Upper lobe of left lung (tissue), 6 donors: ENCODE data around the gene TTC23. TPM values are rescaled to one million over a fixed set of nuclear protein-coding genes. Genes with fewer than 3 reads are reported as not detected.

Experiments
- ATAC-seq, 2 donors: fragments of 200-7000 bp; cut with Tn5 transposase; one replicate each; pipeline ENCODE4 v1.9.1; 2022; ENCODE audit warnings: mild to moderate bottlenecking in 2 of 2, moderate library complexity in 2 of 2; ENCODE audit not compliant: low FRiP score in 2 of 2
- DNase-seq, 2 donors: peaks; one replicate each; pipeline ENCODE4 v3.0.0-alpha.2; 2019 to 2020
- H3K27ac ChIP-seq, 4 donors: fragments of 200-600 bp; sonication (generic); one replicate each; pipeline ENCODE4 v1.5.1; 2016 to 2019
- H3K27me3 ChIP-seq, 4 donors: fragments of 200-600 bp; sonication (generic); one replicate each; pipeline ENCODE4 v1.5.1; 2017 to 2019
- H3K36me3 ChIP-seq, 4 donors: fragments of 200-600 bp; sonication (generic); one replicate each; pipeline ENCODE4 v1.5.1; 2016 to 2019
- H3K4me1 ChIP-seq, 4 donors: fragments of 200-600 bp; sonication (generic); one replicate each; pipeline ENCODE4 v1.5.1; 2018 to 2019
- H3K4me3 ChIP-seq, 4 donors: fragments of 200-600 bp; sonication (generic); one replicate each; pipeline ENCODE4 v1.5.1; 2017 to 2019; ENCODE audit warnings: mild to moderate bottlenecking in 2 of 4, moderate library complexity in 1 of 4
- H3K9me3 ChIP-seq, 4 donors: fragments of 200-600 bp; sonication (generic); one replicate each; pipeline ENCODE4 v1.5.1; 2018 to 2019
- CTCF ChIP-seq, 6 experiments: fragments of 450-650 bp in 4 of 6; fragments of 200-600 bp in 2 of 6; sonication (generic) in 2 of 6; IDR thresholded peaks; one replicate each; pipeline ENCODE4 v1.5.1; 2016 to 2019; ENCODE audit warnings: antibody characterized with exemption in 6 of 6
- EP300 ChIP-seq, 4 donors: sonication (generic); formaldehyde crosslinking; IDR thresholded peaks; one replicate each; pipeline ENCODE4 v1.5.1; 2017; ENCODE audit warnings: antibody characterized with exemption in 4 of 4, control low read depth in 2 of 4
- POLR2A ChIP-seq, 4 donors: fragments of 450-650 bp; IDR thresholded peaks; one replicate each; pipeline ENCODE4 v1.5.1; 2016 to 2017; ENCODE audit warnings: antibody characterized with exemption in 4 of 4, mild to moderate bottlenecking in 2 of 4
- POLR2AphosphoS5 ChIP-seq, 2 donors: sonication (generic); formaldehyde crosslinking; IDR thresholded peaks; one replicate each; pipeline ENCODE4 v1.5.1; 2017; ENCODE audit warnings: antibody characterized with exemption in 2 of 2
- WGBS, 2 donors: methylation state at CpG; one replicate each; pipeline ENCODE4 v1.1.5; 2017 to 2018; 5-methylcytosine and 5-hydroxymethylcytosine counted together
- total RNA-seq, 6 donors: library from RNA; depleted of rRNA in 4 of 6; stranded (reverse); fragments of >200 nt in 4 of 6; gene quantifications; one replicate each; pipeline versions ENCODE4 v1.1.0 to v1.2.1, GENCODE V29; 2016 to 2021
- donor health status: DM: no; HTN: no; CAD: no; lungs with moderate emphysema.
- donor health status: DM: no; HTN: yes; CAD: no; lungs with severe emphysema.

Gene TTC23
- total RNA-seq, 6 donors from 2014 or later: 6.2 to 28.0 (median 15.3) TPM

GRCh38 chr15:99139276-99139675, 110.1 kb downstream of the TTC23 start:
- Histone ChIP-seq H3K4me3 (no peak overlapping the region), H3K27me3 (no peaks in the 10 kb centered on the region), H3K36me3 (peaks cover 0 to 19% (median 12%) of the 10 kb centered on the region in 4 donors), H3K4me1 (peaks cover 0 to 10% (median 3%) of the 10 kb centered on the region in 4 donors), H3K9me3 (no peaks in the 10 kb centered on the region), H3K27ac (no peak overlapping the region)
- 85 to 94% methylated on average over 3 to 4 of the region's 4 CpGs for WGBS, 2 donors
- no peak for DNase-seq
- TF ChIP-seq EP300 (IDR thresholded peaks at IDR 0.05) (no peak), POLR2A (IDR thresholded peaks at IDR 0.05) (no peak), CTCF (IDR thresholded peaks at IDR 0.05) (no peak), POLR2AphosphoS5 (IDR thresholded peaks at IDR 0.05) (no peak)
- ATAC-seq: no peak

- no peak for DNase-seq
- Histone ChIP-seq H3K27ac (no peak overlapping the region), H3K27me3 (no peaks in the 10 kb centered on the region), H3K4me1 (peaks cover 0 to 4% (median under 1%) of the 10 kb centered on the region in 4 donors), H3K9me3 (no peaks in the 10 kb centered on the region), H3K4me3 (no peak overlapping the region), H3K36me3 (peaks cover 0 to 22% (median 12%) of the 10 kb centered on the region in 4 donors)
- peak in 1 of 2 donors; percentile 5 for ATAC-seq
- 95 to 98% methylated on average over 5 to 11 of the region's 15 CpGs for WGBS, 2 donors
- TF ChIP-seq CTCF (IDR thresholded peaks at IDR 0.05): no peak
- no peak for TF ChIP-seq EP300 (IDR thresholded peaks at IDR 0.05)
Observed at GRCh38 chr15:99138491-99138982, 110.8 kb downstream of the TTC23 start.

GRCh38 chr15:99137877-99138276, 111.5 kb downstream of the TTC23 start:
- no peaks in the 10 kb centered on the region for H3K27me3 ChIP-seq
- DNase-seq (no peak), ATAC-seq (no peak)
- 92 to 96% methylated on average over 2 to 5 of the region's 5 CpGs for WGBS, 2 donors
- no peak overlapping the region for H3K4me3 ChIP-seq
- no peaks in the 10 kb centered on the region for H3K4me1 ChIP-seq
- no peak overlapping the region for H3K27ac ChIP-seq
- H3K9me3 ChIP-seq: no peaks in the 10 kb centered on the region
- TF ChIP-seq EP300 (IDR thresholded peaks at IDR 0.05) (no peak), POLR2AphosphoS5 (IDR thresholded peaks at IDR 0.05) (no peak), CTCF (IDR thresholded peaks at IDR 0.05) (no peak), POLR2A (IDR thresholded peaks at IDR 0.05) (no peak)
- H3K36me3 ChIP-seq: peaks cover 0 to 22% (median 12%) of the 10 kb centered on the region in 4 donors

- DNase-seq: no peak
- no peak overlapping the region for H3K27ac ChIP-seq
Observed at GRCh38 chr15:99137111-99137546, 112.3 kb downstream of the TTC23 start.

More at GRCh38 chr15:99137111-99137546, 112.3 kb downstream of the TTC23 start:
- Histone ChIP-seq H3K4me1 (peaks cover 0 to 2% (median 0%) of the 10 kb centered on the region in 4 donors), H3K4me3 (no peak overlapping the region), H3K27me3 (no peaks in the 10 kb centered on the region), H3K36me3 (peaks cover 0 to 22% (median 13%) of the 10 kb centered on the region in 4 donors), H3K9me3 (no peaks in the 10 kb centered on the region)
- 80% methylated on average over 13 of the region's 13 CpGs for WGBS, 2 donors
- no peak for ATAC-seq
- no peak for TF ChIP-seq POLR2AphosphoS5 (IDR thresholded peaks at IDR 0.05)
- no peak for TF ChIP-seq CTCF (IDR thresholded peaks at IDR 0.05)
- no peak for TF ChIP-seq EP300 (IDR thresholded peaks at IDR 0.05)
- TF ChIP-seq POLR2A (IDR thresholded peaks at IDR 0.05): no peak
